GM12865 (cell line): Measurements from ENCODE around the gene OR11L1.

ENCODE experiments used
- DNase-seq: peaks from one replicate; pipeline ENCODE4 v3.0.0; 2010; ENCODE audit warnings: low read depth
- H3K4me3 ChIP-seq: 2 replicates; pipeline ENCODE4 v1.5.1; 2011; ENCODE audit warnings: mild to moderate bottlenecking, low read depth, low read length, control low read depth
- TF ChIP-seq, protein P1 (sequence below): IDR thresholded peaks from 2 replicates; pipeline ENCODE4 v1.5.1; 2011; ENCODE audit warnings: low read length, control low read depth, low read depth, inconsistent platforms; ENCODE audit not compliant: insufficient read depth; ENCODE audit errors: missing control alignments

The OR11L1 gene, protein sequence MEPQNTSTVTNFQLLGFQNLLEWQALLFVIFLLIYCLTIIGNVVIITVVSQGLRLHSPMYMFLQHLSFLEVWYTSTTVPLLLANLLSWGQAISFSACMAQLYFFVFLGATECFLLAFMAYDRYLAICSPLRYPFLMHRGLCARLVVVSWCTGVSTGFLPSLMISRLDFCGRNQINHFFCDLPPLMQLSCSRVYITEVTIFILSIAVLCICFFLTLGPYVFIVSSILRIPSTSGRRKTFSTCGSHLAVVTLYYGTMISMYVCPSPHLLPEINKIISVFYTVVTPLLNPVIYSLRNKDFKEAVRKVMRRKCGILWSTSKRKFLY

DNA sequence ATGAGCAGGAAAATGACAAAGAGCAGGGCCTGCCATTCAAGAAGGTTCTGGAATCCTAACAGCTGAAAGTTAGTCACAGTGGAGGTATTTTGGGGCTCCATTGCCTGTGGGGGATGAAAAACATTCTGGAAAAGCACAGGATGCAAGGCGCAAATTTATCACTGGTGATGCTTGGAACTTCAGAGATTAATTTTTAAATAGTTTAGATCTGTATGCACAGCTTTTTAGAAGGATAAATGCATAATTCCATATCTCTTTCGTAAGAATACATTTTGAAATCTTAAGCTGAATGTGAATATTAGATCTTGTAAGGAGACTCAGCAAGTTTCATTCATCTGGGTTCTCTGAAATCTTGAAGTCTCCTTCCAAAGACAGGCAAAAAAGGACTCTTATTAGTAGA, at the start of gene OR11L1:
OR11L1 (minus strand) TSS at position 101 of the 400 bp plus-strand sequence; CDS start at position 101, 0 bp downstream.
- H3K4me3 ChIP-seq = no peak within 1 kb of the TSS
- DNase-seq = no peak
- TF ChIP-seq, protein P1, sequence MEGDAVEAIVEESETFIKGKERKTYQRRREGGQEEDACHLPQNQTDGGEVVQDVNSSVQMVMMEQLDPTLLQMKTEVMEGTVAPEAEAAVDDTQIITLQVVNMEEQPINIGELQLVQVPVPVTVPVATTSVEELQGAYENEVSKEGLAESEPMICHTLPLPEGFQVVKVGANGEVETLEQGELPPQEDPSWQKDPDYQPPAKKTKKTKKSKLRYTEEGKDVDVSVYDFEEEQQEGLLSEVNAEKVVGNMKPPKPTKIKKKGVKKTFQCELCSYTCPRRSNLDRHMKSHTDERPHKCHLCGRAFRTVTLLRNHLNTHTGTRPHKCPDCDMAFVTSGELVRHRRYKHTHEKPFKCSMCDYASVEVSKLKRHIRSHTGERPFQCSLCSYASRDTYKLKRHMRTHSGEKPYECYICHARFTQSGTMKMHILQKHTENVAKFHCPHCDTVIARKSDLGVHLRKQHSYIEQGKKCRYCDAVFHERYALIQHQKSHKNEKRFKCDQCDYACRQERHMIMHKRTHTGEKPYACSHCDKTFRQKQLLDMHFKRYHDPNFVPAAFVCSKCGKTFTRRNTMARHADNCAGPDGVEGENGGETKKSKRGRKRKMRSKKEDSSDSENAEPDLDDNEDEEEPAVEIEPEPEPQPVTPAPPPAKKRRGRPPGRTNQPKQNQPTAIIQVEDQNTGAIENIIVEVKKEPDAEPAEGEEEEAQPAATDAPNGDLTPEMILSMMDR = no peak

GRCh38 chr1:247884797-247885413, 43.2 kb upstream of the OR11L1 start:
- TF ChIP-seq, protein P1 = no peak
- no peak overlapping the region for H3K4me3 ChIP-seq
- DNase-seq = no peak

DNA sequence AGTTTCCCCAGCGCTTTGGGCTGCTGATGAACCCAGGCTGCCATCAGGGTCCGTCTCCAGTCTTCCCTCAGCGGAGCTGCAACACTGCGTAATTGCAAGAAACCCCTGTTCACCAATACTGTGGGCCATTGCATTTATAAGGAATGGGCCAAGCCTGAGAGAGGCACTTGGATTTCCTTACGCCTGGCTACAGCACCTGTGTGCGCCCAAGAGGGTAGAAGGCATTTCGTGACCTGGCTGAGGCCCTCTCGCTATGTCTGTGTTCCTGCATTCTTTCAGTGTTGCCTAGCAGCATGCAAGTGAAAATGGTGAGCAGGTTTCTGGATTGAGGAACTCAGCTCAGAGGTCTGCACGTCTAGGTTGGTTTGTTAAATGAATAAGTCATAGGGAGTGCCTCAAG, 41.6 kb upstream of the OR11L1 start:
- TF ChIP-seq, protein P1 = no peak
- DNase-seq = no peak
- no peak overlapping the region for H3K4me3 ChIP-seq

DNA sequence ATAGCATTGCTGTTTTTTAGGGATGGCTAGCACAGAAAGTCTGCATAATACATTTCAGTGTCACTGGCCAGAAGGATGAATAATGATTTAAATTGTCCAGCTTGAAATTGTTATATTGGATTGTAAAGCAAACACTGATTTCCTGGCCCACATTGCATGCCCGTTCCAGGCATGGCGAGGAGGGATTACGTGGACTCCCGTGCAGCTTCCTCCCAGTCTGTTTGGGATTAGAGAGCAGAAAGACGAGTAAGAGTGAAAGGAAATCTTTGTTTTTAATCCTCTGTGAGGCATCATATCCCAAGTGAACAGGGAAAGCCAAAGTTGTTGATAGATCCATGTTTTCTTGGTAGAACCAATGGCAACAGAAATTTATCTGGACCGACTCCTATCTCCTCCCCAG, 23.7 kb upstream of the OR11L1 start:
- no peak overlapping the region for H3K4me3 ChIP-seq
- no peak for DNase-seq
- TF ChIP-seq, protein P1 = no peak

DNA sequence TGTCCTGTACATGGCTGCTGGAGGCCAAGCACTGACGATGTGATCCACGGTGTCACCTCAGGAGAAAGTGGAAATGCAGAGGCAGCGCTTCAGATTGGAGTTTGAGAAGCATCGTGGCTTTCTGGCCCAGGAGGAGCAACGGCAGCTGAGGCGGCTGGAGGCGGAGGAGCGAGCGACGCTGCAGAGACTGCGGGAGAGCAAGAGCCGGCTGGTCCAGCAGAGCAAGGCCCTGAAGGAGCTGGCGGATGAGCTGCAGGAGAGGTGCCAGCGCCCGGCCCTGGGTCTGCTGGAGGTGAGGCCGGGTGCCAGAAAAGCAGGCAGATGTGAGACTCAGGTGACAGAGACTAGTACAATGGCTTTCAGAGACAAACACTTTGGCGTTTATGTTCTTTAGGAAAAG, 22.9 kb upstream of the OR11L1 start:
- DNase-seq = no peak
- no peak overlapping the region for H3K4me3 ChIP-seq
- TF ChIP-seq, protein P1 = no peak

GRCh38 chr1:247862756-247863155, 21.1 kb upstream of the OR11L1 start:
- TF ChIP-seq, protein P1 = no peak
- DNase-seq = no peak
- H3K4me3 ChIP-seq = no peak overlapping the region
